Kidney glomerular epithelial cell (primary cell): ENCODE results near the gene FUCA2.

Experiments used
- DNase-seq: peaks from one replicate; lab custom pipeline; 2025; lab: John Stamatoyannopoulos, UW

FUCA2 gene

GRCh38 chr6:143510991-143511891, at the start of gene FUCA2:
Gene FUCA2, minus strand, starts transcription at chr6:143511720. Its CDS starts 86 bp downstream, at chr6:143511634.
- peak; percentile 63 for DNase-seq

GRCh38 chr6:143561105-143561704, 49.7 kb upstream of the FUCA2 start:
- no peak for DNase-seq

- no peak for DNase-seq
Measured at GRCh38 chr6:143559051-143559660, 47.6 kb upstream of the FUCA2 start.

GRCh38 chr6:143556529-143556928, 45.0 kb upstream of the FUCA2 start:
- no peak for DNase-seq

GRCh38 chr6:143555582-143555981, 44.1 kb upstream of the FUCA2 start:
- DNase-seq, result no peak

- no peak for DNase-seq
Measured at GRCh38 chr6:143555071-143555492, 43.6 kb upstream of the FUCA2 start.

GRCh38 chr6:143553337-143553736, 41.8 kb upstream of the FUCA2 start:
- DNase-seq, result no peak

GRCh38 chr6:143549949-143550268, 38.4 kb upstream of the FUCA2 start:
- no peak for DNase-seq

- no peak for DNase-seq
Measured at GRCh38 chr6:143549221-143549948, 37.9 kb upstream of the FUCA2 start.

GRCh38 chr6:143546599-143546998, 35.1 kb upstream of the FUCA2 start:
- DNase-seq, result no peak

GRCh38 chr6:143545976-143546547, 34.5 kb upstream of the FUCA2 start:
- peak; percentile 9 for DNase-seq

GRCh38 chr6:143545165-143545564, 33.6 kb upstream of the FUCA2 start:
- DNase-seq, result no peak

- DNase-seq, result no peak
Measured at GRCh38 chr6:143544011-143544696, 32.6 kb upstream of the FUCA2 start.

- no peak for DNase-seq
Measured at GRCh38 chr6:143543435-143543834, 31.9 kb upstream of the FUCA2 start.

GRCh38 chr6:143542888-143543287, 31.4 kb upstream of the FUCA2 start:
- DNase-seq, result no peak

- no peak for DNase-seq
Measured at GRCh38 chr6:143540192-143540591, 28.7 kb upstream of the FUCA2 start.

GRCh38 chr6:143539734-143540133, 28.2 kb upstream of the FUCA2 start:
- no peak for DNase-seq

GRCh38 chr6:143539106-143539505, 27.6 kb upstream of the FUCA2 start:
- no peak for DNase-seq

GRCh38 chr6:143538374-143538773, 26.9 kb upstream of the FUCA2 start:
- DNase-seq, result no peak

- DNase-seq, result peak; percentile 24
Measured at GRCh38 chr6:143536866-143537691, 25.6 kb upstream of the FUCA2 start.

- peak; percentile 18 for DNase-seq
Measured at GRCh38 chr6:143536461-143536865, 24.9 kb upstream of the FUCA2 start.
